Upper lobe of right lung (tissue), 1 donor: Measurements from ENCODE around the gene NBEA. TPM values are rescaled to one million over a fixed set of nuclear protein-coding genes. Genes with fewer than 3 reads are reported as not detected.

Experiments used
- ATAC-seq: fragments of 200-7000 bp; cut with Tn5 transposase; one replicate; pipeline ENCODE4 v1.9.1; 2020; ENCODE audit warnings: mild to moderate bottlenecking, moderate library complexity
- DNase-seq: peaks from one replicate; pipeline ENCODE4 v3.0.0-alpha.2; 2020
- H3K27ac ChIP-seq: fragments of 200-600 bp; one replicate; pipeline ENCODE4 v1.8.0; 2022
- H3K27me3 ChIP-seq: fragments of 200-600 bp; one replicate; pipeline ENCODE4 v1.8.0; 2022; ENCODE audit warnings: mild to moderate bottlenecking
- H3K36me3 ChIP-seq: fragments of 200-600 bp; one replicate; pipeline ENCODE4 v1.8.0; 2022
- H3K4me1 ChIP-seq: fragments of 200-600 bp; one replicate; pipeline ENCODE4 v1.8.0; 2022
- H3K4me3 ChIP-seq: fragments of 200-600 bp; one replicate; pipeline ENCODE4 v1.8.0; 2022; ENCODE audit warnings: mild to moderate bottlenecking
- H3K9me3 ChIP-seq: fragments of 200-600 bp; one replicate; pipeline ENCODE4 v1.8.0; 2022
- CTCF ChIP-seq: fragments of 200-600 bp; IDR thresholded peaks from one replicate; pipeline ENCODE4 v1.8.0; 2022; ENCODE audit warnings: antibody characterized with exemption
- intact Hi-C: fragments of 100-400 bp; cut with DNase I; formaldehyde crosslinking; loops from one replicate; pipeline ENCODE4 v1.11.0; 2022
- total RNA-seq: library from RNA; stranded (reverse); fragmentation: NEBNext Ultra II Directional; extraction: Animal tissue kit (Norgen Biotek cat#: 25700); gene quantifications from one replicate; pipeline ENCODE4 v1.2.1, GENCODE V29; 2021
- donor health status: DM: no; HTN: yes; CAD: no; lungs with severe emphysema.

The NBEA gene
- total RNA-seq, 1 donor from 2014 or later = 5.6 TPM

- intact Hi-C loops = no loop called here
- TF ChIP-seq CTCF = no peak
- H3K4me3 ChIP-seq = no peak overlapping the region
- H3K9me3 ChIP-seq = no peaks in the 10 kb centered on the region
- no peaks in the 10 kb centered on the region for H3K27me3 ChIP-seq
- H3K36me3 ChIP-seq = no peaks in the 10 kb centered on the region
- H3K4me1 ChIP-seq = no peaks in the 10 kb centered on the region
- DNase-seq (no peak), ATAC-seq (peak; percentile 86)
- no peak overlapping the region for H3K27ac ChIP-seq
These were observed 774.1 kb downstream of the NBEA start for GRCh38 chr13:35716186-35716585.

- TF ChIP-seq CTCF = no peak
- H3K4me3 ChIP-seq = no peak overlapping the region
- no peaks in the 10 kb centered on the region for H3K36me3 ChIP-seq
- no peak overlapping the region for H3K27ac ChIP-seq
- H3K4me1 ChIP-seq = no peaks in the 10 kb centered on the region
- ATAC-seq (no peak), DNase-seq (no peak)
- intact Hi-C loops = no loop called here
- H3K9me3 ChIP-seq = no peaks in the 10 kb centered on the region
- no peaks in the 10 kb centered on the region for H3K27me3 ChIP-seq
These were observed 774.7 kb downstream of the NBEA start for GRCh38 chr13:35716729-35717128.

- no peak for TF ChIP-seq CTCF
- DNase-seq = no peak
- ATAC-seq = no peak
- Histone ChIP-seq H3K27me3 (no peaks in the 10 kb centered on the region), H3K27ac (no peak overlapping the region), H3K4me3 (no peak overlapping the region), H3K4me1 (peaks cover 5% of the 10 kb centered on the region), H3K9me3 (no peaks in the 10 kb centered on the region), H3K36me3 (no peaks in the 10 kb centered on the region)
- intact Hi-C loops = no loop called here
These were observed 776.0 kb downstream of the NBEA start for GRCh38 chr13:35718084-35718483.

GRCh38 chr13:35720290-35720689 is 778.2 kb downstream of the NBEA start:
- ATAC-seq = no peak
- no peak for DNase-seq
- Histone ChIP-seq H3K36me3 (no peaks in the 10 kb centered on the region), H3K4me1 (peaks cover 10% of the 10 kb centered on the region), H3K9me3 (no peaks in the 10 kb centered on the region), H3K27ac (no peak overlapping the region), H3K4me3 (no peak overlapping the region), H3K27me3 (no peaks in the 10 kb centered on the region)
- intact Hi-C loops = no loop called here
- TF ChIP-seq CTCF = no peak

- Histone ChIP-seq H3K27me3 (no peaks in the 10 kb centered on the region), H3K36me3 (no peaks in the 10 kb centered on the region), H3K4me1 (peaks cover 10% of the 10 kb centered on the region), H3K4me3 (no peak overlapping the region), H3K27ac (no peak overlapping the region), H3K9me3 (no peaks in the 10 kb centered on the region)
- intact Hi-C loops = no loop called here
- DNase-seq (no peak), ATAC-seq (peak; percentile 77)
- TF ChIP-seq CTCF = peak; percentile 89
These were observed 778.9 kb downstream of the NBEA start for GRCh38 chr13:35720690-35721554.
